ENCODE results near the gene ATXN7L1. TPM values are rescaled to one million over a fixed set of nuclear protein-coding genes. Genes with fewer than 3 reads are reported as not detected.

Gene ATXN7L1
- total and polyA plus RNA-seq, 2 of the 4 experiments (the other 2 are of a cell fraction) = 3.5 to 4.3 TPM

- no peak overlapping the region for H3K4ac ChIP-seq (ENCODE audit: low read depth, low read length)
- dilution Hi-C loops (cut with HindIII; ENCODE audit: low sequenced_read_pairs, unreplicated experiment) (no loop called here), intact Hi-C loops (cut with micrococcal nuclease) (no loop called here), in situ Hi-C loops (cut with MboI; ENCODE audit: low sequenced_read_pairs) (loop anchor here (5.0 to 10.0 kb wide), 3 partner anchors 106 to 273 kb away; partner anchors contain the start of gene ATXN7L1)
- no peaks in the 10 kb centered on the region for H4K20me1 ChIP-seq (ENCODE audit: insufficient read depth, low read length)
- no peak overlapping the region for H2BK20ac ChIP-seq (ENCODE audit: low read depth, low read length)
- TF ChIP-seq CHD1 (IDR thresholded peaks at IDR 0.05; ENCODE audit: low read depth, low read length) (no peak), NFE2L2 (IDR thresholded peaks at IDR 0.05; ENCODE audit: low read depth, low read length) (no peak), MAZ (IDR thresholded peaks at IDR 0.05; ENCODE audit: borderline replicate concordance, low read depth, low read length) (no peak), FOS (IDR thresholded peaks at IDR 0.05; ENCODE audit: low read depth, low read length) (no peak), CEBPB (IDR thresholded peaks at IDR 0.05; ENCODE audit: low read depth, low read length) (no peak), ELK1 (IDR thresholded peaks at IDR 0.05; ENCODE audit: borderline replicate concordance, low read depth, low read length) (no peak), USF2 (IDR thresholded peaks at IDR 0.05; ENCODE audit: low read depth, low read length) (no peak)
- H3K4me3 ChIP-seq (ENCODE audit: insufficient read depth, low read depth, low read length) = no peak overlapping the region
- H2AFZ ChIP-seq (replicated peaks; ENCODE audit: low read length, poor library complexity) = no peak overlapping the region
- H3K23ac ChIP-seq (ENCODE audit: low read depth, low read length) = no peak overlapping the region
- H3K79me1 ChIP-seq (ENCODE audit: low read depth in 1 of 2, low read length in 2 of 2) = peaks cover 7 to 16% of the 10 kb centered on the region in 2 experiments; a peak in 2 of 4 replicates
- peaks cover 24% of the 10 kb centered on the region for H3K4me1 ChIP-seq (ENCODE audit: control insufficient read depth, insufficient read depth, low read length)
- ATAC-seq (ENCODE audit: low read depth) = no peak
- ChIA-PET CTCF (no interaction called here), POLR2A (ENCODE audit: unreplicated experiment) (no interaction called here)
- H3K18ac ChIP-seq (ENCODE audit: low read depth, low read length) = no peak overlapping the region
- no peak overlapping the region for H4K5ac ChIP-seq (ENCODE audit: low read depth, low read length)
- H3K14ac ChIP-seq (replicated peaks; ENCODE audit: low read depth, low read length) = no peak overlapping the region
- no peak overlapping the region for H3K4me2 ChIP-seq (ENCODE audit: low read depth, low read length)
- H2AK5ac ChIP-seq (ENCODE audit: low read depth, low read length) = no peak overlapping the region
- H3K36me3 ChIP-seq (ENCODE audit: control insufficient read depth, insufficient read depth, low read length) = no peaks in the 10 kb centered on the region
- H3K27ac ChIP-seq (ENCODE audit: insufficient read depth, low read length) = no peak overlapping the region
- H2AK9ac ChIP-seq (replicated peaks; ENCODE audit: low read depth, low read length, poor library complexity) = no peak overlapping the region
- no peak overlapping the region for H2BK15ac ChIP-seq (ENCODE audit: low read depth, low read length)
- H3K27me3 ChIP-seq (ENCODE audit: control insufficient read depth, insufficient read depth, low read length) = no peaks in the 10 kb centered on the region
- H4K8ac ChIP-seq (ENCODE audit: low read depth in 2 of 2, low read length in 2 of 2) = no peak overlapping the region
- H3K9ac ChIP-seq (ENCODE audit: low read depth, low read length) = no peak overlapping the region
- H4K91ac ChIP-seq (ENCODE audit: insufficient read depth, low read depth, low read length) = no peak overlapping the region
- WGBS, 2 experiments (ENCODE audit: extremely low coverage in 2 of 2, insufficient read length in 1 of 2) = 78% methylated on average over 1 of the region's 9 CpGs; no CpG with 5 or more reads in 1 of the 2 experiments
- no peak overlapping the region for H2BK5ac ChIP-seq (ENCODE audit: low read depth, low read length, poor library complexity, severe bottlenecking)
- H2BK120ac ChIP-seq (ENCODE audit: low read depth, low read length) = no peak overlapping the region
- BruUV-seq (replicated peaks) = no TSS peak
- peaks cover 9% of the 10 kb centered on the region; the same call in 1 of the 2 replicates for H3K9me1 ChIP-seq (ENCODE audit: insufficient read depth, low read length)
- H3K9me3 ChIP-seq (ENCODE audit: control insufficient read depth, insufficient read depth, low read length) = no peaks in the 10 kb centered on the region
- no peak for DNase-seq
- H3K56ac ChIP-seq (ENCODE audit: extremely low read depth, insufficient read depth, low read length) = no peak overlapping the region
Measured at GRCh38 chr7:105768898-105769507, 107.4 kb downstream of the ATXN7L1 start.

Data from IMR-90 (cell line).